KMS-11 (cell line): ENCODE measurements around the gene USP31.

Experiments
- H2AFZ ChIP-seq: fragments of 200-600 bp; sonication (generic); 2 replicates; pipeline ENCODE4 v1.6.1; 2016; ENCODE audit warnings: antibody characterized with exemption, mixed run types, low read depth
- H3K27ac ChIP-seq: fragments of 200-600 bp; sonication (generic); 2 replicates; pipeline ENCODE4 v1.6.1; 2016; ENCODE audit warnings: mild to moderate bottlenecking, mixed run types
- H3K27me3 ChIP-seq: fragments of 200-600 bp; sonication (generic); 2 replicates; pipeline ENCODE4 v1.6.1; 2017; ENCODE audit warnings: mild to moderate bottlenecking, low read depth, mixed run types, moderate library complexity; ENCODE audit not compliant: insufficient read depth
- H3K36me3 ChIP-seq: fragments of 200-600 bp; sonication (generic); 2 replicates; pipeline ENCODE4 v1.6.1; 2017; ENCODE audit warnings: mild to moderate bottlenecking, mixed run types; ENCODE audit not compliant: insufficient read depth
- H3K4me1 ChIP-seq: fragments of 200-600 bp; sonication (generic); 2 replicates; pipeline ENCODE4 v1.6.1; 2016; ENCODE audit warnings: mild to moderate bottlenecking, low read depth, mixed run types; ENCODE audit not compliant: poor library complexity, severe bottlenecking
- H3K4me2 ChIP-seq: fragments of 200-600 bp; sonication (generic); 2 replicates; pipeline ENCODE4 v1.7.0; 2016; ENCODE audit warnings: mild to moderate bottlenecking, mixed run types
- H3K4me3 ChIP-seq: fragments of 200-600 bp; sonication (generic); IDR thresholded peaks from 2 replicates; pipeline ENCODE4 v1.6.1; 2017; ENCODE audit warnings: low read depth, low read length, mixed read lengths; ENCODE audit not compliant: insufficient read depth
- H3K79me2 ChIP-seq: fragments of 200-600 bp; sonication (generic); 2 replicates; pipeline ENCODE4 v1.6.1; 2016; ENCODE audit warnings: low read depth, mixed run types; ENCODE audit not compliant: insufficient read depth
- H3K9ac ChIP-seq: fragments of 200-600 bp; sonication (generic); 2 replicates; pipeline ENCODE4 v1.6.1; 2016; ENCODE audit warnings: mild to moderate bottlenecking, mixed run types
- H4K20me1 ChIP-seq: fragments of 200-600 bp; sonication (generic); 2 replicates; pipeline ENCODE4 v1.6.1; 2016; ENCODE audit warnings: mild to moderate bottlenecking, mixed run types; ENCODE audit not compliant: insufficient read depth
- CTCF ChIP-seq: fragments of 200-600 bp; sonication (generic); conservative IDR thresholded peaks from 2 replicates; pipeline ENCODE4 v1.6.1; 2017; ENCODE audit warnings: low read depth, mild to moderate bottlenecking, antibody characterized with exemption, low read length, moderate library complexity, mixed read lengths

The USP31 gene

GRCh38 chr16:23134274-23134673 lies 15.0 kb downstream of the USP31 start:
- no peaks in the 10 kb centered on the region for H3K36me3 ChIP-seq
- H3K4me3 ChIP-seq, result no peak overlapping the region
- H3K27me3 ChIP-seq, result no peaks in the 10 kb centered on the region
- H4K20me1 ChIP-seq, result no peaks in the 10 kb centered on the region
- no peak overlapping the region for H3K9ac ChIP-seq
- no peak overlapping the region for H3K27ac ChIP-seq
- H3K4me2 ChIP-seq, result no peak overlapping the region
- no peak overlapping the region for H2AFZ ChIP-seq
- peaks cover 83% of the 10 kb centered on the region for H3K79me2 ChIP-seq
- TF ChIP-seq CTCF, result no peak
- no peaks in the 10 kb centered on the region for H3K4me1 ChIP-seq

GRCh38 chr16:23132775-23133463 lies 16.3 kb downstream of the USP31 start:
- no peak for TF ChIP-seq CTCF
- no peak overlapping the region for H3K4me2 ChIP-seq
- H3K4me3 ChIP-seq, result no peak overlapping the region
- 0 out of 2 replicates have a peak, but pooled peaks cover 2% of the 10 kb centered on the region for H4K20me1 ChIP-seq
- H3K36me3 ChIP-seq, result no peaks in the 10 kb centered on the region
- peaks cover 84% of the 10 kb centered on the region for H3K79me2 ChIP-seq
- no peak overlapping the region for H3K27ac ChIP-seq
- H3K27me3 ChIP-seq, result no peaks in the 10 kb centered on the region
- H3K4me1 ChIP-seq, result no peaks in the 10 kb centered on the region
- no peak overlapping the region for H2AFZ ChIP-seq
- H3K9ac ChIP-seq, result no peak overlapping the region

GRCh38 chr16:23131931-23132621 lies 17.2 kb downstream of the USP31 start:
- H3K27ac ChIP-seq, result no peak overlapping the region
- peaks cover 84% of the 10 kb centered on the region for H3K79me2 ChIP-seq
- no peak for TF ChIP-seq CTCF
- H2AFZ ChIP-seq, result no peak overlapping the region
- no peak overlapping the region for H3K9ac ChIP-seq
- H3K4me2 ChIP-seq, result no peak overlapping the region
- H3K27me3 ChIP-seq, result no peaks in the 10 kb centered on the region
- no peak overlapping the region for H3K4me3 ChIP-seq
- no peaks in the 10 kb centered on the region for H3K4me1 ChIP-seq
- H4K20me1 ChIP-seq, result 0 out of 2 replicates have a peak, but pooled peaks cover 4% of the 10 kb centered on the region
- H3K36me3 ChIP-seq, result no peaks in the 10 kb centered on the region

GRCh38 chr16:23131436-23131835 lies 17.8 kb downstream of the USP31 start:
- no peak overlapping the region for H3K4me3 ChIP-seq
- no peak for TF ChIP-seq CTCF
- no peak overlapping the region for H2AFZ ChIP-seq
- H3K79me2 ChIP-seq, result peaks cover 82% of the 10 kb centered on the region; the same call in 1 of the 2 replicates
- H3K36me3 ChIP-seq, result no peaks in the 10 kb centered on the region
- H3K27ac ChIP-seq, result no peak overlapping the region
- 0 out of 2 replicates have a peak, but pooled peaks cover 4% of the 10 kb centered on the region for H4K20me1 ChIP-seq
- no peak overlapping the region for H3K4me2 ChIP-seq
- H3K27me3 ChIP-seq, result no peaks in the 10 kb centered on the region
- no peak overlapping the region for H3K9ac ChIP-seq
- no peaks in the 10 kb centered on the region for H3K4me1 ChIP-seq
